ENCODE data around the gene ELK4.

The ELK4 gene

GRCh38 chr1:205561501-205562203, 70.2 kb downstream of the ELK4 start:
- DNase-seq (ENCODE audit: low read depth): no peak
